RPMI8226 (cell line): ENCODE measurements around the gene RNF8.

ENCODE experiments used
- DNase-seq: peaks from one replicate; pipeline ENCODE4 v3.0.0-alpha.2; 2015

RNF8 gene

DNA sequence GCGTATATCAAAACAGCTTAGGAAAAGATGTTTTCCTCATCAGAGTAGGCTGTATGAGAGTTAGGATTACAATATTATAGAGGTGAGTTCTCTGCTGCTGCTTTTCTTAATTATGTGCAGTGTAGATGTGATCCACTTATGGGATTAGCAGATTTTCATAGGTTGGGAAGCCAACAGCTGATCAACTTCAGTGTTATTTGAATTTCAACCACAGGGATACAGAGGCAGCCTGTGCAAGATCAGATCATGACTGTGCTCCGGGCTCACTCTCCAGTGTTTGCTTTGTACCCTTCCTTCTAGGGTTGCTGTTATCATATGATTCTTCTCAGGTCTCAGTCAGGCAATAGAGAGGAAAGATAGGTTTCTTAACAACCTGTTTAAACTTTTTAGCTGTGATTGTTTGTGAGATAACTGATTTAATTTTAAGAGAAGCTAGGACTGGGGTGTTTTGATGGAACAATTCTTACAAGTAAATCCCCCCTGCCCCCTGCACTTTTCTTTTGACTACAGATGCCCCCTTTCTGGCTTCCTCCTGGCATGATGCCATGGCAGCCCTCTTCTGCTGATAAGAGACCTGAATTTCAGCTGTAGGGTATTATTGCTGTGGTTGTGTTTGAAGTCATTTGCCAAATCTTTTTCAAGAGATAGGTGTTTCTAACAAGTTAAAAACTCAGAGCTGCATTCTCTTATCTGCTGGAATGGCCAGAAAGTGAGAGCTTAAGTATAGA lies 8.5 kb downstream of the RNF8 start:
- no peak for DNase-seq

DNA sequence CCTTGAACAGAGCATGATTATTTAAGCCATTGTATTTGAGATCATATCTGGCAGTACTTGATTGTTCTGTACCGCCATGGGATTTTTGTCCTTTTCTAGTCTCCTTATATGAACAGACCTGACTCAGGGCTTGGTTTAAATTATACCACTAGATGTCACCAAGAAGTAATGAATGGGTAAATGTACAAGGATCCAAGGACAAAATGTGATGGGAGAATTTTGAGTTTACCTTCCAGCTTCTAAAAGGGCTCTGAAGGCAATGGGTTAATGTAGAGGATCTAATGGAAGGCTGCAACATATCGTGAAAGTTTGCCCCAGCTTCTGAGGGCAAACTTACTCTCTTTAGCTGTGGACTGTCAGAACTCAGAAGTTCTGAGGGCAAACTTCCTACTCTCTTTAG lies 12.0 kb downstream of the RNF8 start:
- DNase-seq, result no peak

DNA sequence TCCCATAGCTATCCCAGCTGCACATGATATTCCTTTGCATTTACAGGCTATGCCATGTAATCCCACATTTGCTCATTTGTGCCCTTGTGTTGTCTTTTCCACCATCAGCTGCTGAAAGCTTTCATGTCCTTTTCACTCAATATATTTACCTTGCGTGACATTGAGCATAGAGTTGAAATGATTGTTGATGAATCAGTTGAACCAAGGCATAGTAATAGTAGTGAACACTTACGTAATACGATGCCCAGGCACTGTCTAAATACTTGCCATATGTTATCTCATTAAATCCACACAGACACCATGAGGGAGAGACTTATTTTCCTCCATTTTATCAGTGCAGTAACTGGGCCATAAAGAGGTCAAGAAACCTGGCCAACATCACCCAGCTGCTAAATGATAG lies 13.1 kb downstream of the RNF8 start:
- no peak for DNase-seq

DNA sequence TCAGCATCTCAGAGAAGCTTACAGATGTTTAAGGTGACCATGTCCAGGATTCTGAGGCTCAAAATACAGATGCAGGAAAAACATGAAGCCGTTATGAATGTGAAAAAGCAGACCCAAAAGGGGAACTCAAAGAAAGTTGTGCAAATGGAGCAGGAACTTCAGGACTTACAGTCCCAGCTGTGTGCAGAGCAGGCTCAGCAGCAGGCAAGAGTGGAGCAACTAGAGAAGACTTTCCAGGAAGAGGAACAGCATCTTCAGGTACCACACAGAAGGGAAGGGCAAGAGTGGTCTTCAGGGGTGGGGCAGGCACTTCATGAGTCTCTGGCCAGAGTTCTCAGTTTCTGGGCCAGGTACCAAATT lies 15.2 kb downstream of the RNF8 start:
- no peak for DNase-seq

DNA sequence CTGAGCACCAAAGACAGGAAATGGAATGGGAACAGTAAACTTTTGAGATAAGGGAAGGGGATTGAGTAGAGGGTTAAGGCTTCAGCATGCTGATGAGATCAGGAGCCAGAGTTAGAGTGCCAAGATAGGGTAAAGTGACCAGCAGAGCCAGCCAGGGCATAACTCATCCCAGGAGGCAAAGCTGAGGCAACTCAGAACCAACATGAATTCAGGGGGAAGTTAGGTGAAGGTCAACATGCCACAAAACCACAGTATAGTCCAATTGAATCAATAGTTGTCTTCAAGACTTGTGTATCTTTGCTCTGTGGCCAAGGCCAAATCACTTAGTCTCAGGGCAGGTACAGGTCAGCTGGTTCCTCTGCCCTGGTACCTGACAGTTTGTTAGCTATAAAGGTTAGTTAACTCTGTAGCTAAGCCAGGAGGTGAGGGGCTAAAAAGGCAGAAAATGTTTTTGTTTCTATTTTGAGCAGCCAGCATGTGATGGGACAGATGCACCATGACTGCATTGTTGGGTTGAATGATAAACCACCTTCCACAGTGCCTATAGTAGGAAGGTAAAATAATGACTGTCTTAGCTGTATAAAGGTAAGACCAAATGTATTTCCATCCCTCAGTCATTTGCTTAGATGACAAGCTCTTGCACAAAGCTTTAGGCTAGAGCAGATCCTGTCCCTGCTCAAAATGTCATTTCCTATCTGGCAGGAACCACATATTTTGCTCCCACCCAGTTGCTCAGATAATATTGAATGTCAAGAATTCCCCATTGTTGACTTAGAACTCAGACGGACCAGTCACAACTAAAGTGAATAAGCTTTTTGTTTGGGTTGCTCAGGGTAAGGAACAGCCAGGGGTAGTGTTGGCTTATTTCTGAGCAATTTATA lies 15.8 kb downstream of the RNF8 start:
- DNase-seq, result no peak

DNA sequence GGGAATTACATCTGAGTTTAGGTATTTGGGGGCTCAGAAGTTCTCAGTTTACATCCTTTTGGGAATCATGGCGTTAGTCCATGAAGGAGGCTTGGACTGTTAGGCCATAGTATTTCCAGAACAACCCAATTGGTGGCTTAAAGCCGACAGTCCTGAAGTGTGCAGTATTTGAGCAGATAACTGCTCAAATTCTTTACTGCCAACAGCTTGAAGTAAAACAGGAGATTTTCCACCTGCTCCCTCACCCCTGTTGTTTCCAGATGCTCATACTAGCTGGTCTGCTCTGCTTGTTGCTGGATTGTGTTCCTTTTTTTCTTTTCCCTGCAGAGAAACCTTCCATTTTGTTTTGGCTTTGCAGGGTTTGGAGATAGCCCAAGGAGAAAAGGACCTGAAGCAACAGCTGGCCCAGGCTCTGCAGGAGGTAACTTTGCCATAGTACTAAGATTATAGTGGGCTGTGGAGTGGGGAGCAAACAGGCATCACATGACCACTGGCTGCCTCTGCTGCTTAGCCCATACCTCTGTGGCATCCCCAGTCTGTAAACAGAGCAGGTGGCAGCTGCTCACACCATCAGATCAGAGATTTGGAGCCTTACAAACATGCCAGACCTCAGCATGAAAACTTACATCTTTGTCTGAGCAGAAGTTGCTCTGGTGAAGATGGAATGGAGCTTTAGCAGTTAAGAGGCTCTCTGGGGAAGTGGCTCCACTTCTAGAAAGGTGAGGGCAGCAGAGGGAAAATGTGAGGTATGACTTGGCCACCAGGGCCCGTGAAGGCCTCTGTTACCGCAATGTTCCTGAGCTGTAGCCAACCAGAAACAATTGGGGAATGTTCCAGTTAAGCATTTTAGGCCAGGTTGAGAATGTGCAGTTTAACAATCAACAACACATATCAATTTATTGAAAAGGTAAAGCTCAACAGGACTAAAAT lies 17.6 kb downstream of the RNF8 start:
- no peak for DNase-seq

DNA sequence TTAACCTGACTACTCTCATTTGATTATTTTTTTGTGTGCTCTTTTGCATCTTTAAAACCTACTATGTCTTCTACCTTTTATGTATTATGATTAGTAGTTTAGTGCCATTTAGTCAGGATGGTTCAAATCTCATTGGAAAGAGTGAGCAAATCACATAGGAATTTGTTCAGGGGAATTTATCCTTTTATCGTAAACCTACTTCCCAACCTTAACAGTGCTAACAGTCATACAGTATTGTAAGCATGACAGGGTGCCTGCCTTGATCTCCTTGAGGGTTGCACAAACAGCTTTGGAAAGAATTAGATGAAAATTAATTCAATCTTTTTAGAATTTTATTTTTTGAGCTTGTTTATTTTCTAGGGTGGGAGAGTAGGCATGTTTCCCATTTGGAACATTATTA lies 18.3 kb downstream of the RNF8 start:
- no peak for DNase-seq

DNA sequence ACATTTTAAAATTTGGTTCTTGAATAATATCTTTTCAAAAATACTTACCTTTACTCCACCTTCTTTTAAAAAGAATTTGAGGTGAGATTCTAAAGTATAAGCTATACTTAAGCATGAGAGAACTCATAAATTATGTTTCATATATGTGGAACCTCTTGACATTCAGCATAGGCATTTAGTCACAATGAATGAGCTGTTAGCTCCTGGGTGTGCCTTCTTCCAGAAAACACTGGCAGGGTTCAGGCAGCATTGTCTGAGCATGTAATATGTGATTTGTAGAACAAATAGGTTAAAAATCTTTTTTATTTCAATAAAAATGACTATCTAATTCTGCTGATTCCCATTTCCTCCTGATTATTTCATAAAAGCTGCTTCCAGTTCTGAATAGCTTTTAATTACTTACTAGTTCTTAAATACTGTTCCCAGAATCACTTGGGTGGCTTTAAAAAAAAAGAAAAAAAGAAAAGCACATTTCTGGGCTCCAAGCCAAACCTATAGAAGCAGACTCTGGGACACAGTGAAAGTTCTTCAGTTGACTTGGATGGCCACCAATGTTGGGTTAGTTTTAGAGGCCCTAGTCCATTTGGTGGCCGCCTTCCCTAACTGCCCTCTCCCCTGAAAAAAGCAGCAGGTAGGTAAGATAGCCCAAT lies 20.2 kb downstream of the RNF8 start:
- peak; percentile 53 for DNase-seq

DNA sequence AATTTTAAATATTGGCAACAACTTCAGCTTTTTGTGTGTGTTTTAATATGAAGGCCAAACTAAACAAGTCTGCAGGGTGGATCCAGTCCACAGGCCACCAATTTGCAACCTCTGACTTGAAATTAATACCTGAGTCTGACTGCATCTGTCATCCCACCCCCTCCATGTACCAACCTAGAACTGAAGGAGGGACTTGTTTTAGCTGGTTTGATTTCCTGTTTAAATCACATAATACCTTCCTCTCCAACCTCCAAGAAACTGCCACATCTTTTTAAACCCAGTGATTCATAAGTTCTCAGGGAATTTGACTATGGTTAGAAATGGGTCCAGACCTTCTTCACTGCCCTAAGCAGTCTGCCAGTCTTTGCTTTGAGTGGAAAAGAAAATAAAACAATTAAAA lies 21.6 kb downstream of the RNF8 start:
- no peak for DNase-seq

DNA sequence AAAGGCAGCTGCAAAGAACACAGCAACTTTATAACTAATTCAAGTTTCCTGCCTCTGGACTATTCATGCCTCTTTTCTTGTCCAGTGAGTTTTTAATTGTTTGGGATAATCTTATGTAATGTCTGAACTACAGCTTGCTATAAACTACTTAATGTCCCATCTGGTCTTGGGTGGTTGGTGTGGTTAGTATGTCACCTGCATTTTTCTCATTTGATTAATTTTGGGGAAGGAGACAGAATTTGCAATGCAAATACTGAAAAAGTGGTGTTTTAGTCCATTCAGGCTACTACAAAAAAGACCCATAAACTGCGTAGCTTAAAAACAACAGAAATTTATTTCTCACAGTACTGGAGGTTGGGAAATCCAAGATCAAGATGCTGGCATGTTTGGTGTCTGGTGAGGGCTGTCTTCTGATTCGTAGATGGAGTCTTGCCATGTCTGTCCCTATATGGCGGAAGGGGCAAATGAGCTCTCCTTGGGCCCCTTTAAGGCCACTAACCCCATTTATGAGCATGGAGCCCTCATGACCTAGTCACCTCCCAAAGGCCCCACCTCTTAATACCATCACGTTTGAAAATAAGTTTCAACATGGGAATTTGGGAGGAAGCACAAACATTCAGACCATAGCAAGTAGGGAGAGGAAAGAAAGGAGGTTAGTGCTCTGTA lies 22.4 kb downstream of the RNF8 start:
- no peak for DNase-seq

DNA sequence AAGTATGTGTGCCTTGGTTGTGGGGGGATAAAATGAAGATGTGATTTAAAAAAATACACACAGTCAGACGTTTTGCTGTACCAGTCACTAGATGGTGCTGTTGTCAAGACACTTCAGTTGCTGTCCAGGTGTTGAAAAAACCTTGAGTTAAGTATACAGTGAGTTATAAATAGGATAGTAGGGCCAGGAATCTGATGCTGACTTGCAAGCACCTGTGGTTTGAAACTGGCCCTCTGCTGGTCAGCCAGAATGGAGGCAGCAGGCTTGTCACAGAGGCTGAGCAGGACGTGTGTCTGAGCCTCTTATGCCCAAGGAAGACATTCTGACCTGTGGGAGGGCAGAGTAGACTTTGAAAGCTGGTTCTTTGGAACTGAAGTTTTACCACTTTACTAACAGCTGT lies 27.8 kb downstream of the RNF8 start:
- peak; percentile 89 for DNase-seq

DNA sequence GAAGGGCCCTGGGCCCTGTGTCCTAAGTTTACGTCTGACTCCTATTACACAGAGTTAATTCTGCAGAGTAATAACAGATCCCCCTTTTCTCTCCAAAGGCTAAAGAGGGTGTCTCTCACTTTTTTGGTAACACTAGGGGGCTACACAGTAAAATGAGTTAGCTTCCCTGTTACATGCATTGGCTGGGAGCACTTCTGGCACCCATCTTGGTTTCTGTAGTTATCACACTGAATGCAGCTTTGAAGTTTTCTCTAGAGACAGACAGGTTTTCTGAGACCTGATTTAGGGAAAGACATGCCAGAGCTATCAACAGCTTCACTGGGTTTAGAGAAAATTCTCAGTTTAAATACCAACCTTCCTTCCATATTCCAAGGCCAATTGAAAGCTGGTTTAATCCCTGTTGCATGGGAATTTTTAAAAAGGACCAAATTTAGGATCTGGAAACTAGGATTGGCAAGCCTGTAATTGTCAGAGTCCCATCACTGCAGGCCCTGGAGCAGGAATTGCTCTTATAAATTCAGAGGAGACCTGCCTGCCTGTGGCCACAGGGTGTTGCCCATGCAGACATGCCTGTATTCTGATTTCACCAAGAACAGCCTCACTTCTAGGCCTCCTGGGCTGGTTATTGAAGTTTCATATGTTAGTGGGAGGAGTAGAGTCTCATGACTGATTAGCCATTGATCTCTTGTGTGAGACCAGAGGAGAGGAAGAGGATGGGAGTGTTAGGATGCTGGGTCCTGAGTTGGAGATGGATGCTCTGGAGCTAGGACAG lies 29.4 kb downstream of the RNF8 start:
- no peak for DNase-seq

DNA sequence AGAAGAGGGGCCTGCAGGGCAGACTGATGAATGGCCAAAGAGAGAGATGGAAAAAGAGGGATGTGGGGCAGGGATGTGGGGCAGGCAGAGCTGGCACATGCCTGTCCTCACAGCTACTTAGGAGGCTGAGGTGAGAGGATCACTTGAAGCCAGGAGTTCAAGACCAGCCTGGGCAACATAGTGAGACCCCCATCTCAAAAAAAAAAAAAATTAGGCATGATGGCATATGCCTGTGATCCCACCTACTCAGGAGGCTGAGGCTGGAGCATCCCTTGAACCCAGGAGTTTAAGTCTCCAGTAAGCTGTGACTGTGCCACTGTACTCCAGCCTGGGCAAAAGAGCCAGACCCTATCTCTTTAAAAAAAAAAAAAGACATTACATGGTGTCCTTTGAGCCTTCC lies 34.8 kb downstream of the RNF8 start:
- DNase-seq, result no peak

DNA sequence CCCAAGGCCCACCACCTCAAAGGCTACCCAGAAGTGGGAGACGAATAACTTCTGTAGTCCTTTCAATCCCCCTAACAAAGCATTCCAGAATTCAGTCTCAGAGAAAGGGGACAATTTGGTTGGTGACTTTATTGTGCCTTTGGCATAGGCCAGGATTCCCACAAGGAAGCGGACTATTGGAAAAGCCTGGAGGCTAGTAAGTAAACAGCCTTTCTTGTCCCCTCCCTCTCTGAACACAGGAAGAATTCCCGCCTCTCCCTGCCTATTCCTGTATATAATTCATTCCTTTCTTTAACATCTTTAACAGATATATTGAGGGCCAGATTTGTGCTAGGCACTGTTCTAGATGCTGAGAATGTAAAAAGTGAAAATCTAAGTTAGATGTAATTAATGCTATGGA lies 36.1 kb downstream of the RNF8 start:
- no peak for DNase-seq

DNA sequence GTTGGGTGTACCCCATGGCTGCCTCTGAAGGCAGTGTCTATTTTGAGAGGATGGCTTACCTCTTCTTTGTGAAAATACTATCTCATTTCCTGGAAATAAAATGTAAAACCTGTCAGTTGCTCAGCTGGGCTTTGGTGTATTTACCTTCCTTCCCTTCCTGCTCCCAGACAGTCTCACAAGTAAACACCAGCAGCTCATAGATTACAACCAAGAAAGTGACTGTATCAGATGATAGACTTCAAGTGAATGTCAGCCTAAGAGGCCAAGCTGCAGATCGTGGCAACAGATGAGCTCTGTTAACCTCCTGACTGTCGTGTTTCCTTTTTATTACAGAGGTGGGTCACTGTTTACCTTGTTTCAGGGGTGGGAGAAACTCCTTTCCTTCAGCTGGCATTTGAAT lies 37.3 kb downstream of the RNF8 start:
- DNase-seq, result no peak

DNA sequence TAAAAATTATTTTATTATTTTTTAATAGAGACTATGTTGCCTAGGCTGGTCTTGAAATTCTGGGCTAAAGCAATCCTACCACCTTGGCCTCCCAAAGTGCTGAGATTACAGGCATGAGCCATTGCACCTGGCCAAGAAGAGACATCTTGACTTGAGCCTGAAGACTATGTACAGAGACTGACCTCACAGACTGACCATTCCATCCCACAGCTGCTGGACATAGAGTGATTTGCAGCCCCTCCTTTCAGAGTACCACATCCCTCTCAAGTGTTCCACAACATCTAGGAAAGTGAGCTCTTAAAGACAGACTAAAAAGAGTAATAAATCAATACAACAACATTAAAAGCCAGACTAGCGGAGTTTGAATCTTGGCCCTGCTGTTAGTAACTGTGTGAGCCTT lies 39.0 kb downstream of the RNF8 start:
- no peak for DNase-seq

DNA sequence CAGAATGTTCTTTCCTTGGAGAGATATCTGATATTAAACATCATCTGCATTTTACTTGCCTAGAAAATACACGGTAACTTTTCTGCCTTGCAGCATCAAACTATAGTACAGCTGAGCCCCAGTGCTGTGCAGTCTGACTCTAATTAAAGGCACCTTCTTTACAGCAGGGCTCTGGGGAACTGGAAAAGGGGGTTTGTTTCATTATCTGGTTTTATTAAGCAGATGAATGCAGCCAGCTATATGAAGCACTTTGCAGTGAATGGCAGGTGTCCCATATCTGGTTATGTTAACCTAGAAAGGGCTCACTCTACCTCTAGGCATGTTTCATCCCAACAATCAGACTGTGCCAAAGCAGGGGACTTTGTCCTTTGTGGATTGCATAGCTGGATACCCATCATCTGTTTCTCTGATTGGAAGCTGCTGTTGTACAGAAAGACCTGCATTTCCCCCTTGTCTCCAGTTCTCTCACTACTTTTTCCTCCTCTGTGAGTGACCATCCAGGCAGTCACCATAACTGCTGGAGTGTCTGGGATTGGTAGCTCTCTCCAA lies 39.7 kb downstream of the RNF8 start:
- DNase-seq, result no peak

DNA sequence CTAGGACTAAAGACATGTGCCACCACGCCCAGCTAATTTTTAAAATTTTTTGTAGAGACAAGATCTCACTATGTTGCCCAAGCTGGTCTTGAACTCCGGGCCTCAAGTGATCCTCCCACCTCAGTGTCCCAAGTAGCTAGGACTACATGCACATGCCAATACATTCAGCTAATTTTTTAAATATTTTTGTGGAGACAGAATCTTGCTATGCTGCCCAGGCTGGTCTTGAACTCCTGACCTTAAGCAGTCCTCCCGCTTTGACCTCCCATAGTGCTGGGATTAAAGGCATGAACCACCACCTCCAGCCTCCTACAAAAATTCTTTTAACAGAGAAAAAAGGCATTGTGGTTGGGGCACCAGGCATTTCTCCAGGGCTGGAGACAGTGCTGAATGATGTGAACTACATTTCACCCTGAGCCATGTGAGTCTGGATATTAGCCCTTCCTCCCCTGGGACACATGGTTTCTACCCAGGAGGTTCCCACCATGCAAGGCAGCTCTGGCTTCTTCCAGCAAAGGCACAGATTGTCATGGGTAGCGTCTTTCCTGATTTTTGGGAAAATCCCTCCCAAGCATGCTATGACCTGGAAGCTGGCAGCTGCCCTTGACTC lies 42.9 kb downstream of the RNF8 start:
- no peak for DNase-seq

DNA sequence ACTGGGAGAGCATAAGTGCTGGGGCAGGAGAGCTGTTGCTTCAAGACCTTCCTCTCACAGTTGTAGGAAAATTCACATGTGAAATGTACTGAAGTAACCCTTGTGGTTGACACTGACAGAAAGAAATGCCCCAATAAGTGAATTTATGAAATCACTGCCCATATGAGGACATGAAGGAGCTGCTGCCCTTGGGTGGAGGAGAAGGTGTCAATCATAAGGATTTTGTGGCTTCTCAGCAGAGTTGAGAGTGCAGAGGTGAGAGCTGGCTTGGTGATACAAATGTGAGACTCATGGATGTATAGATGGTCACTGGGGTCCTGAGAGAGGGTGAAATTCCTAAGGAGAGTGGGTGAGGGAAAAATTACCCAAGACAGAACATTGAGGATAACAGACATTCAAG lies 45.3 kb downstream of the RNF8 start:
- no peak for DNase-seq

DNA sequence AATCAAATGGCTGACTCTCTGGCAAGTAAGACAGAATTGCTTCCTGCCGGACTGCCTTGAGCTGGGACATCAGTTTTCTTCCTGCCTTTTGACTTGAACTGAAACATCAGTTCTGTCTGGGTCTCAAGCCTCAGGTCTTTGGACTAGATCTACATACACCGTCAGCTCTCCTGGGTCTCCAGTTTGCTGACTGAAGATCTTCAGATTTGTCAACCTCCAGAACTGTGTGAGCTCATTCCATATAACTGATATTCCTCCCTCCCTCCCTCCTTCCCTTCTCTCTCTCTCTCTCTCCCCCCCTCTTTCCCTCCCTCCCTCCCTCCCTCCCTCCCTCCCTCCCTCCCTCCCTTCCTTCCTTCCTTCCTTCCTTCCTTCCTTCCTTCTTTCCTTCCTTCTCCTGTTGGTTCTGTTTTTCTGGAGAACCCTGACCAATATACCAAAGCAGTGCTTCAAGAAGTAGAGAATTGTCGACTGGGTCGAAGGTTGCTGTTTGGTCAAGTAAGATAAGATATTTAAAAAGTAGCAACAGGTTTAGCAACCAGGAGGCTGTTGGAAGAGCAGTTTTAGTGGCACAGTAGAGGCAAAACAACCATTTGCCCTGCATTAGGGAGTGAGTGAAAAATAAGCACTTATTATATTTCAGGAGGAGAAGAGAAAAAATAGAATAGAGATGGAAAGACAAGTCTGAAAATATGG lies 46.2 kb downstream of the RNF8 start:
- DNase-seq, result no peak
